GM10266 (cell line): ENCODE data around the gene RHOT2.

ENCODE experiments used
- DNase-seq: peaks from one replicate; pipeline ENCODE4 v3.0.0; 2012; ENCODE audit errors: extremely low spot score
- CTCF ChIP-seq: IDR thresholded peaks from 2 replicates; pipeline ENCODE4 v1.5.1; 2012; ENCODE audit warnings: mild to moderate bottlenecking, low read depth; ENCODE audit not compliant: control insufficient read depth, insufficient read depth; ENCODE audit errors: missing control alignments

RHOT2 gene

GRCh38 chr16:667780-668518, at the start of gene RHOT2:
Gene RHOT2, plus strand, starts transcription at chr16:668132. Its CDS starts 68 bp downstream, at chr16:668200.
- peak; percentile 100 for TF ChIP-seq CTCF
- DNase-seq, result peak; percentile 96

- DNase-seq, result no peak
- no peak for TF ChIP-seq CTCF
These were observed 48.3 kb upstream of the RHOT2 start for GRCh38 chr16:619476-620100.

GRCh38 chr16:620700-621525, 47.0 kb upstream of the RHOT2 start:
- TF ChIP-seq CTCF, result no peak
- DNase-seq, result no peak

- DNase-seq, result no peak
- no peak for TF ChIP-seq CTCF
These were observed 46.3 kb upstream of the RHOT2 start for GRCh38 chr16:621526-622105.

GRCh38 chr16:622920-623280, 45.0 kb upstream of the RHOT2 start:
- no peak for TF ChIP-seq CTCF
- no peak for DNase-seq

GRCh38 chr16:624526-625070, 43.3 kb upstream of the RHOT2 start:
- TF ChIP-seq CTCF, result no peak
- no peak for DNase-seq
